ENCODE results near the gene ZBP1.

The ZBP1 gene

GRCh38 chr20:57598491-57598890 is 21.7 kb downstream of the ZBP1 start:
- DNase-seq (ENCODE audit: low spot score), result no peak

GRCh38 chr20:57598060-57598459 is 22.2 kb downstream of the ZBP1 start:
- DNase-seq (ENCODE audit: low spot score), result no peak

GRCh38 chr20:57596998-57597939 is 23.0 kb downstream of the ZBP1 start:
- peak; percentile 95 for DNase-seq (ENCODE audit: low spot score)

DNA sequence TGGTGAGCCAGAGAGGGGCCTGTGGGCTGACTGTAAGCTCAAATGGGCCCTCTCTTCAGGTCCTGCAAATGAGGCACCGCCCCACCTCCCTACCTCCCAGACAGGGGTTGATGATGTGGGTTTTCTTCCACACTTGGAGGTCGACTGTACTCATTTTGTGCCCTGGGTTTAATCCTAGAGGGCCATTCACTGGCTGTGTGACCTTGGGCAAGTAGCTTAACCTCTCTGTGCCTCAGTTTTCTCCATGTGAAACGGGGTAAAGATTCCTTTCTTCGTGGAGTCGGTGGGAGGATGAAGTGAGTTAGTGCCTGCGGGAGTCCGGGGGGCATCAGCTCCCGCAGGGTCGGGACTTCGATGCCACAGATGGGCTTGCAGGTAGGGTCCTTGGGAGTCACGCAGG is 23.9 kb downstream of the ZBP1 start:
- no peak for DNase-seq (ENCODE audit: low spot score)

- DNase-seq (ENCODE audit: low spot score), result no peak
These were observed 24.9 kb downstream of the ZBP1 start for GRCh38 chr20:57595041-57596030.

GRCh38 chr20:57594092-57594951 is 25.9 kb downstream of the ZBP1 start:
- peak; percentile 89 for DNase-seq (ENCODE audit: low spot score)

- DNase-seq (ENCODE audit: low spot score), result no peak
These were observed 26.9 kb downstream of the ZBP1 start for GRCh38 chr20:57593134-57593886.

GRCh38 chr20:57592263-57593092 is 27.7 kb downstream of the ZBP1 start:
- DNase-seq (ENCODE audit: low spot score), result no peak

DNA sequence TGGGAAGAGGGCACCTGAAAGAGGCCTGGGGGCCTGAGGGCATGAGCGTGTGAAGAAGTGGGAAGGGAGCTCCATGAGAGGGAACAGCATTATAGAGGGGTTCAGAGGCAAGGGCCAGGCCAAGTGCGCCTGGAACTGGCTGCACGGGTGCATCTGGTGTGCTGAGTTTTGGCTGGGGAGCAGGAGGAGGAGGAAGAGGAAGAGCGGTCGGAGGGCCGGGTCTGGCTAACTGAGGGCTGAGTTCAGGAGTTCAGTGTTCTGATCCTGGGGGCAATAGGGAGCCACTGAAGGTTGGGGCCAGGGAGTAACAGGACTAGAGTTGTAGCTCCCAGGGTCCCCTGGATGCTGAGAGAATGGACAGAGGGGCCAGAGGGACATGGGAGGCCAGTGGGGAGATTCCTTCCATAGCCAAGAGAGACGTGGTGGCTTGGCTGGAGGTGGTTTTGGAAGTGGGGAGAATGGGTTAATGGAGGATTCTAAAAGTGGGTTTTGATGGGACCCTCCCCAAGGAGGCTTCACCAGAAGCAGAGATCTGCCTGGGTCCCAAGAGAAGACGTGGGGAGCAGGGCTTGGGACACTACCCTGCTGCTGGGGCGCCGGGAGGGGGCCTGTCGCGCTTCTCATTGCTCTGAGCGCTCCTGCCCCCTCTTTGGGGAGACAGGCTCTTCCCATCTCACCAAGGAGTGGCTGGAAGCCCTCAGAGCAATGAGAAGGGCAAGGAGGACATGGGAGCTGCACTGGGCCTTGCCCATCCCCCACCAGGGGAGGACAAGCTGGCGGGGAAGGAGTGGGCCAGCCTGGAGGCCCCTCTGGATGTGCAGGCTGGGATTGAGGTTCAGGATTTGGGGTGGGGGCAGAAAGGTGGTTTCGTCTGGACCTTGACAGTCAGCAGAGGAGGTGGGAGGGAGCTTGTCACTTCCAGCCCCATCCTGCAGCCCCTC is 28.7 kb downstream of the ZBP1 start:
- no peak for DNase-seq (ENCODE audit: low spot score)

DNA sequence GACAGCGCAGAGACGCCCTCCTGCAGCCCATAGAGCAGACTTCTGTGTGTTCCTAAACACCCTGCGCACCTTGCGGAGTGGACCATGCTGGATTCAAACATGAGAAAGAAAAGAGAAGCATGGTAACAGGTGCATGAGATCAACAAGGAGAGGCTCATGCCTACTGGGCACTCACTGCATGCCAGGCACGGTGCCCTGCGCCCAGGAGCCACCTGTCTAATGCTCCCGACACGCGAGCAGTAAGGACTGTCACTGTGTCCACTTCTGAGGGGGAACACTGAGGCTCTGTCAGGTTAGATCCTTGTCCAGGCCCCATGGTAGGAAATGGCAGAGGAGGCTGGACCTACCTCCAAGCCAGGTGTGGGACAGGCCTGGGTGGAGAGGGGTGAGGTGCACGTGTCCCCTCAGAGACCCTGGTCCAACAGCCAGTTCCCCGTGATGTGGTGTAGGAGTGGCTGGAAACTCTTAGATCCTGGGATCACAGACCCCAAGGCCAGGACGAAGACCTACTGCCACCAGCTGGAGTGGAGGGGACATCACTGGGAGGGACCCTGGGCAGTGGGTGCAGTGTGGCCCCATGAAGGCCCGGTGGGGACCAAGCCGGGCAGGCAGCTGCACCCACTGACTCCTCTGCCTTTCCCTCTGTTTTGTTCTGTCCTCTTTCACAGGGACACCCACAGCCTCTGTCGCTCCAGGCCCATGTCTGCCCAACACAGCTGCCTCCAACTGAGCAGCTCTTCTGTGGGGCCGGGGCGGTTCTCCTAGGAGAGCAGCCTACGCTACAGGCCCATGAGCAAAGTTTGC is 29.5 kb downstream of the ZBP1 start:
- no peak for DNase-seq (ENCODE audit: low spot score)

GRCh38 chr20:57589728-57590484 is 30.3 kb downstream of the ZBP1 start:
- no peak for DNase-seq (ENCODE audit: low spot score)

DNA sequence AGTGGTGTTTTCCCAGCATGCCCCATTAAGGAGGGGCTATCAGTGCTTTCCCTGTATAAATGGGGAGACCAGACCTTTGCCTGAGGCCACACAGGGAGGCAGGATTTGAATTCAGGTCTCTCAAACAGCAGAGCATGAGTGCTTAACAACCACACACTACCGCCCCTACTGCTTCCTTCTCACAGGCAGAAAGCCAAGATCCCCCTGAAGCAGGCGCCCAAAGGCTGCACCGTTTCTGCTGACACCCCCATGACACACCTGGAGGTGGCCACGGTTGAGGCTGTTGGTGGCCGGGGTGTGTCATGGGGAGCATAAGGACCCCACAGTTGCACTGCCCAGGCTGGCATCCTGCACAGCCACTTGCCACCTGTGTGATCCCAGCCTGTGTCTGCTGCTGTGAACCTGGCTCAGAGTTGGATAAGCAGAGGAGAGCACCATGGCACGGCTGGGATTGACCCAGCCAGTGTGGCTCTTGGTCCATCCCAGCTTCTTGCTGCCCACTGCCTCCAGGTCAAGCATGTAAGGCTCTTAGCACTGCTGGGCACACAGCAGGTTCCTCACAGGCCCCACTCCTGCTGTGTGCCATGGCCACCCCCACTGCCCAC is 31.0 kb downstream of the ZBP1 start:
- no peak for DNase-seq (ENCODE audit: low spot score)

DNA sequence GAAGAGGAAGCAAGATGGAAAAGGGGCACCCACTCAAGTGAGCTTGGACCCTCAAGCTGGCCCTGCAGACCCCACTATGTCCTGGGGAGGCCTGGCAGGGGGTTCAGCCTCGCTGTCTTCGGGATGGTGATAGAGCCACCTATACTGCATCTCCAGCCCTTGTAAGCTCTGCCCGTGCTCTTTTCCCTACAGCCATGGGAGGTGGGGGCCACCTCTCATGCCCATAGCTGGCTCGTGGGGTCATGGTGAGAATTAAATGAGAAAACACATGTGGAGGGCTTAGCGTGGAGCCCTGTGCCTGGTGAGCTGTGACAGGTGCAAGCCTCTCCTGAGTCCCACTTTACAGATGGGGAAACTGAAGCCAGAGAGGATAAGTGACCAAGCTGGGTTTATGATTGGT is 31.6 kb downstream of the ZBP1 start:
- no peak for DNase-seq (ENCODE audit: low spot score)

GRCh38 chr20:57587989-57588377 is 32.2 kb downstream of the ZBP1 start:
- no peak for DNase-seq (ENCODE audit: low spot score)

DNA sequence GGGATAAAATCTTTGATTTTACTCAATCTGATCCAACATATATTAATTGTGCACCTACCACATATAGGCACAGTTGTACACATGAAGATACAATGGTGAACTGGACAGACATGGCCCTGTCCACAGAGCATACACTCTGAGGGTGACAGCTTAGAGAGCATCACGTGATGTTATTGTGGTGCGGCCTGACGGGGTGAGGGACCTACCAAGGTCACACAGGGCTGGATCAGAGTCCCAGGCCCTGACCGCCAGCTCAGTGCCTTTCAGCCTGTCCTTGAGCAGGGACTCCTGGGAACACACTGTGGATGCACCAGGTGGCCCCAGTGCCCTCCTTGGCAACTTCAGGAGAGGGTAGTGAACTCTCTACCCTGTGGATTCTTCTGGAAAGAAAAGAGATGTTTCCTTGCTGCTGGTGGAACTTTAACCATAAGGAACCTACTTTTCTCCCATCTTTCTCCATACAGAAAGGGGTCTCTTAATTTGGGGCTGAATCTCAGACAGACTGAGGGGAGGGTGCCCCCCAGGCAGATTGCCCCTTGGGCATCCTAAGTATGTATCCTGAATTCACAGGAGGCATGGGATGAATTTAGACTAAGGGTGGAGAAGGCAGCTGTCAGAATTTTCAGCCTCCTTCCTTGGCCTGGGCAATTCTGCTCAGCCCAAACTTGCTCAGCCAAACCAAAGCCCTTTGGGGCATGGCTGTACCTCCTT is 32.8 kb downstream of the ZBP1 start:
- DNase-seq (ENCODE audit: low spot score), result no peak

DNA sequence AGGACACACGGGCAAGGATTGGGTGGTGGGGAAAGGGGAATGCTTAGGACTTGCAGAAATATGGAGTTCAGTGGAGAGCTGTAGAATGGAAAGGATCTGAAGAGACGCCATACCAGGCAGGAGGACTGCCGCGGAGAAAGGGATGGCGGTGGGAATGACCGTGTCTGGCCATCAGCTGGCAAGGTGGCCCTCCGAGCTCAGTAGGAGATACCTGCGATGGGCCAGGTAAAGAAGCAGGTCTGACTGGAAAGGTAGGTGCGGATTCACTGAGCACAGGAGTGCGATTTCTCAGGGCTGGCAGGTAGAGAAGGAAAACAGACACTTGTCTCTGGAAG is 33.3 kb downstream of the ZBP1 start:
- DNase-seq (ENCODE audit: low spot score), result no peak
